NCI-H2227 (cell line): ENCODE measurements around the gene DRC1.

Experiments used
- DNase-seq: peaks from one replicate; lab custom pipeline; 2025; ENCODE audit not compliant: unreplicated experiment; lab: John Stamatoyannopoulos, UW

Gene DRC1

DNA sequence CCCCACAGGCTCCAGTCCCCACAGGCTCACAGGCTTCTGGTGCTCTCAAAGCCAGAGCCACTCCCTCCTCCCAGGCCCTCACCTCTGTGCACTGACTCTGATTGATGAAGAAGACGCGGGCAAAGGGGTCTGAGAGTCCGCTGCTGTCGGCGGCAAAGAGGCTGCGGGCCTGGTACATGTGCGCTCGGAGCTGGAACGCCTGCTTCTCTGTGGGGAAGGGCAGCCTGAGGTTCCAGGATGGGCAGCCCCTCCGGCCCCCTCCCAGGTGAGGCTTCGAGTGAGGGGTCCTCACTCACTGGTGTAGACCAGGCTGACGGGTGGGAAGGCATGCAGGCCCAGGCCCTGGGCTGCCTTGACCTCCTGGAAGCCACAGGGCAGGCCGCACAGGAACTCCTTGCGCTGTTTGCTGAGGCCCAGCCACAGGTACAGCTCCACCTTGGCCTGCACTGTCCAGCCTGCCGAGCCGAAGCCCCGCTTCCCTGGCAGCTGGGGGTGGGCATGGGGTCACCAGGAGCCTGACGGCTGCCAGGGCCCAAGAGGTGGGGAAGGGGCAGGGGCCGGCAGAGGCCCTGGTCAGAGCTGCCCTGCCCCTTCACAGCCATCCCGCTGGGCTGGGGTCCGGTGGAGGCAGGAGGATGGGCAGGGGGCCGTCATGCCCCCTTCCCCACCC is 74.2 kb downstream of the DRC1 start:
- DNase-seq = no peak

- no peak for DNase-seq
Observed at GRCh38 chr2:26477126-26477910, 75.6 kb downstream of the DRC1 start.

DNA sequence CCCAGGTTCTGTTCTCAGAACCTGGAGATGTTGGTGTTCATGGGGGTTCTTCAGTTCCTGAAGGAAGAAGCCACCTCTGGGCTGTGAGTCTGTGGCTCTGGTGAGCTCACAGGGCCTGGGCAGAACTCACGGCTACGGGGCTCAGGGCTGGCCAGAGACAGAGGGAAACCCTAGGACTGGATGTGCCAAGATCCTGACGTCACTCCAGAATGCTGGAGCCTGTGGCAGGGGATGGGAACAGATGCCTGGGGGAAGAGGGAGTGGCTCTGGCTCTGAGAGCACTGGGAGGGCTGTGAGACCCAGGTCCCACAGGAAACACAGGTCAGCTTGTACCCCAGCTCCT is 76.2 kb downstream of the DRC1 start, which contains the start of gene OTOF:
TSS of gene OTOF (minus strand) at position 214 of the 343 bp plus-strand sequence.
- DNase-seq = no peak

GRCh38 chr2:26478366-26478765 is 76.6 kb downstream of the DRC1 start:
- DNase-seq = no peak

DNA sequence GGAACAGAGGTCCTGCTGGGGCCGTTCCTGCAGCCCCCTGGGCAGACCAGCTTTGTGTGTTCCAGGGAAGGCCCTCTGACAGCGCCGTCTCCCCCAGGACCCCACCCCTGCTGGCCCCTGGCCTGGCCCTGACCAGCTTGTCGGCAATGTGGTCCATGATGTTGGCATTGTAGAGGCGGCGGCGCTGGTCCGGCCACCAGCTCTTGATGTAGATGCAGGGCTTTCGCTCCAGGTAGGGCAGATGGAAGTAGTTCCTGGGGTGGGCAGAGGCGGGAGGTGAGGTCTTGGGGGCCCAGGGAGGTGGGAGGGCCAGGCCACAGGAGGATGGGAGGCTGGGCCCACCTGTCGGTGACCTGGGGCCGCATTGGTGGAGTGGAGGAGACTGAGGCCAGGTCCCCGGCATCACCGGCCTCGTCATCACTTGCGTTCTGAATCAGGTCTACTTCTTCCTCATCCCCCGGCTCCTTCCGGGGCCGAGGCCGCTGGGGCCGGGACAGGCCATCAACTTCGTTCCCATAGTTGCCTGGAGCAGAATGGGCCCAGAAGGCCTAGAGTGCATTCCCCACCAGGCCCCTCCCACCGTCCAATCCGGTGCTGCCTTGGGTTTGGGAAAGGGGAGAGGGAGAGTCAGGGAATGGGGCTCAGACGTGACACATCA is 77.5 kb downstream of the DRC1 start:
- DNase-seq = no peak

GRCh38 chr2:26479789-26480565 is 78.3 kb downstream of the DRC1 start:
- DNase-seq = no peak

- DNase-seq = no peak
Observed at GRCh38 chr2:26480566-26481423, 79.1 kb downstream of the DRC1 start.

GRCh38 chr2:26481706-26482105 is 80.0 kb downstream of the DRC1 start:
- DNase-seq = no peak

DNA sequence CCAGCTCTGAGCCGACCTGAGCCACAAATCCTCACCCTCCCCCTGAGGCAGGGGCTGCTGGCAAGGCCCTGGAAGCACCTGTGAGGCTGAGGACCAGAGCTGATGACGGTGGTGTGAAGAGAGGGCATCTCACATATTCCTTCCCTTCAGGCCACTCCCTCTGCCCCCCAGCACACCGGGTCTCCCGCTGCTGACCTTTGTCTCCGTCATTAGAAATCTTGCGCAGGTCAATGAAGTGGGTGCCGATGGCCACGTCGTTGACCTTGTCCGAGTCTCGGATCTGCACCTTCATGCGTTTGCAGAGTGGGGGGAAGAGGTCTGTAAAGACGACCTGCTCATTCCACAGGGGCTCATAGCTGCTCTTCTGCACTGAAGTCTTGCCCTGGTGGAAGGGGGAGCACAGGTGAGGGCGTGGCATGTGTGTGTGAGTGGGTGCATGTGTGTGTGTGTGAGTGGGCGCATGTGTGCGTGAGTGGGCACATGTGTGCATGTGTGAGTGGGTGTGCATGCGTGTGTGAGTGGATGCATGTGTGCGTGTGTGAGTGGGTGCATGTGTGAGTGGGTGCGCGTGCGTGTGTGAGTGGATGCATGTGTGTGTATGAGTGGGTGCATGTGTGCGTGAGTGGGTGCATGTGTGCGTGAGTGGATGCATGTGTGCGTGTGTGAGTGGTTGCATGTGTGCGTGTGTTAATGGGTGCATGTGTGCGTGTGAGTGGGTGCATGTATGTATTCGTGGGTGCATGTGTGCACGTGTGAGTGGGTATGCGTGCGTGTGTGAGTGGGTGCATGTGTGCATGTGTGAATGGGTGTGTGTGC is 80.7 kb downstream of the DRC1 start:
- no peak for DNase-seq

DNA sequence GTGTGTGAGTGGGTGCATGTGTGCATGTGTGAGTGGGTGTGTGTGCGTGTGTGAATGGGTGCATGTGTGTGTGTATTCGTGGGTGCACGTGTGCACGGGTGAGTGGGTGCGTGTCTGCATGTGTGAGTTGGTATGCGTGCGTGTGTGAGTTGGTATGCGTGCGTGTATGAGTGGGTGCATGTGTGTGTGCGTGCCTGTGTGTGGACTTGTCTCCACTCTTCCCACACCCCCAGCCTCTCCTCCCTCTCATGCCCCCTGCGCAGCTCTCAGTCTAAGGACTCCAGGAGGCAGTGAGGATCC is 81.3 kb downstream of the DRC1 start:
- DNase-seq = no peak

- DNase-seq = no peak
Observed at GRCh38 chr2:26483516-26483915, 81.8 kb downstream of the DRC1 start.

- no peak for DNase-seq
Observed at GRCh38 chr2:26483957-26484565, 82.3 kb downstream of the DRC1 start.

- no peak for DNase-seq
Observed at GRCh38 chr2:26484579-26484978, 82.9 kb downstream of the DRC1 start.

DNA sequence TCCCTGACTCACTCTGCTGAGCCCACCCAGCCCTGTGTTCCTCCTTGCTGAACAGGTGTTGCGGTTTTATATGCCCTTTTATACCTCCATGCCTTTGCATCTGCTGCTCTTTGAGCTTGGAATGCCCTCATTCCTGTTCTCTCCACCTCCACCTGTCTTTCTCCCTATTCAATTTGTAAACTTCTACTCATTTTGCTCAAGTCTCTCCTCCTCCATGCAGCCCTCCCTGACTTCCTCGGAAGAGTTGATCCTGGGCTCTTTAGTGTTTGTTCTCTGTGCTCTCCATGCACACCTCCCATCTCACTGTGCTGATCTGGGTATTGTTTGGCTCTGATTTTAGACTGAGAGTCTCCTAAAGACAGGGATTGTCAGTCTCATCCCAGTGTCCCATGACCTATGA is 83.4 kb downstream of the DRC1 start:
- no peak for DNase-seq

GRCh38 chr2:26485725-26486418 is 84.2 kb downstream of the DRC1 start:
- no peak for DNase-seq

- DNase-seq = no peak
Observed at GRCh38 chr2:26486789-26487188, 85.1 kb downstream of the DRC1 start.

GRCh38 chr2:26487192-26487591 is 85.5 kb downstream of the DRC1 start:
- no peak for DNase-seq

GRCh38 chr2:26488463-26489212 is 86.9 kb downstream of the DRC1 start:
- DNase-seq = no peak
